GM12878 (cell line): ENCODE results near the gene DHCR7. TPM values are rescaled to one million over a fixed set of nuclear protein-coding genes. Genes with fewer than 3 reads are reported as not detected.

Experiments
- ATAC-seq: fragments of 200-7000 bp; cut with Tn5 transposase; 3 replicates; pipeline ENCODE4 v1.9.1; 2020; ENCODE audit warnings: mild to moderate bottlenecking, moderate library complexity
- BruUV-seq: library from RNA; stranded (reverse); fragments of 400-500 nt; replicated peaks from 2 replicates; lab custom pipeline; 2021; lab: Mats Ljungman, UMichigan
- CTCF ChIA-PET: fragments of 300-600 bp; sonication (Branson Sonifier 250); formaldehyde crosslinking; extraction: SDS; loops from one replicate; lab custom pipeline; 2021; ENCODE audit warnings: inconsistent platforms; lab: Yijun Ruan, JAX
- POLR2A ChIA-PET: fragments of 350-600 bp; formaldehyde crosslinking; extraction: SDS; loops from one replicate; lab custom pipeline; 2021; ENCODE audit warnings: inconsistent platforms; lab: Charles Lee
- RAD21 ChIA-PET: fragments of 300-600 bp; sonication (Branson Sonifier 250); formaldehyde crosslinking; loops from one replicate; lab custom pipeline; 2023; ENCODE audit warnings: antibody characterized with exemption; ENCODE audit not compliant: unreplicated experiment; lab: Charles Lee
- SMC1A ChIA-PET: fragments of 300-600 bp; sonication (Branson Sonifier 250); formaldehyde crosslinking; loops from one replicate; lab custom pipeline; 2023; ENCODE audit not compliant: unreplicated experiment, uncharacterized antibody; lab: Charles Lee
- DNase-seq: peaks from one replicate; pipeline ENCODE4 v3.0.0-alpha.2; 2011; ENCODE audit warnings: low read depth, low spot score
- FAIRE-seq: peaks from 3 replicates; lab custom pipeline; 2011; peaks lifted over from hg19 to GRCh38; lab: Jason Lieb, UNC
- H2AFZ ChIP-seq: 2 replicates; pipeline ENCODE4 v1.6.0; 2011; ENCODE audit warnings: low read depth, low read length, control low read depth; ENCODE audit not compliant: control insufficient read depth
- H3K27ac ChIP-seq: 2 replicates; pipeline ENCODE4 v1.5.1; 2011; ENCODE audit warnings: control low read depth; ENCODE audit not compliant: control insufficient read depth, insufficient read depth
- H3K27me3 ChIP-seq, 2 experiments: replicated peaks in 1 of 2; 2 replicates each; pipeline versions ENCODE4 v1.6.0 to v1.6.1; 2011; ENCODE audit warnings: low read length in 1 of 2; ENCODE audit not compliant: control insufficient read depth in 2 of 2, insufficient read depth in 2 of 2
- H3K36me3 ChIP-seq, 2 experiments: 2 replicates each; pipeline ENCODE4 v1.5.1; 2011; ENCODE audit warnings: low read length in 1 of 2; ENCODE audit not compliant: control insufficient read depth in 2 of 2, insufficient read depth in 2 of 2
- H3K4me1 ChIP-seq: 2 replicates; pipeline ENCODE4 v1.6.1; 2011; ENCODE audit warnings: mild to moderate bottlenecking, low read length, moderate library complexity, mixed read lengths; ENCODE audit not compliant: control insufficient read depth, insufficient read depth
- H3K4me2 ChIP-seq: 2 replicates; pipeline ENCODE4 v1.6.0; 2011; ENCODE audit warnings: control low read depth; ENCODE audit not compliant: control insufficient read depth, insufficient read depth
- H3K4me3 ChIP-seq: fragments of 200-600 bp; sonication (generic); 2 replicates; pipeline ENCODE4 v1.5.1; 2016
- H3K79me2 ChIP-seq: 2 replicates; pipeline ENCODE4 v1.6.0; 2011; ENCODE audit warnings: low read length; ENCODE audit not compliant: control insufficient read depth, insufficient read depth
- H3K9ac ChIP-seq: 2 replicates; pipeline ENCODE4 v1.8.0; 2011; ENCODE audit warnings: low read length, control low read depth, mixed read lengths; ENCODE audit not compliant: control insufficient read depth, insufficient read depth
- H3K9me3 ChIP-seq: replicated peaks from 3 replicates; pipeline ENCODE4 v1.5.1; 2011; ENCODE audit warnings: mild to moderate bottlenecking, low read length; ENCODE audit not compliant: control insufficient read depth, insufficient read depth
- H4K20me1 ChIP-seq: 2 replicates; pipeline ENCODE4 v1.6.0; 2011; ENCODE audit not compliant: control insufficient read depth, insufficient read depth
- CREB1 ChIP-seq: IDR thresholded peaks from 2 replicates; pipeline ENCODE4 v1.6.1; 2012; ENCODE audit warnings: low read depth, mild to moderate bottlenecking, inconsistent platforms
- E2F8 ChIP-seq: fragments of 450-650 bp; IDR thresholded peaks from 2 replicates; pipeline ENCODE4 v1.6.1; 2018; ENCODE audit warnings: mild to moderate bottlenecking, low read depth, moderate library complexity; ENCODE audit not compliant: partially characterized antibody
- ELK1 ChIP-seq: IDR thresholded peaks from 2 replicates; pipeline ENCODE4 v1.6.1; 2012; ENCODE audit warnings: low read depth, low read length, improper control_type of control experiment
- GATAD2B ChIP-seq: fragments of 450-650 bp; conservative IDR thresholded peaks from 2 replicates; pipeline ENCODE4 v1.6.1; 2017; ENCODE audit warnings: low read depth, mild to moderate bottlenecking, moderate library complexity
- HSF1 ChIP-seq: fragments of 150-350 bp; IDR thresholded peaks from 2 replicates; pipeline ENCODE4 v1.6.1; 2014; ENCODE audit warnings: mild to moderate bottlenecking, low read depth, low read length
- IRF3 ChIP-seq: fragments of 450-650 bp; IDR thresholded peaks from 2 replicates; pipeline ENCODE4 v1.6.1; 2014; ENCODE audit warnings: mild to moderate bottlenecking
- JUND ChIP-seq: IDR thresholded peaks from 2 replicates; pipeline ENCODE4 v1.6.1; 2012; ENCODE audit warnings: low read depth, mild to moderate bottlenecking, low read length, improper control_type of control experiment, moderate library complexity
- MAX ChIP-seq: IDR thresholded peaks from 2 replicates; pipeline ENCODE4 v1.6.1; 2012; ENCODE audit warnings: low read depth, low read length, improper control_type of control experiment
- NFIC ChIP-seq: IDR thresholded peaks from 2 replicates; pipeline ENCODE4 v1.6.1; 2012; ENCODE audit warnings: low read depth, mild to moderate bottlenecking, inconsistent platforms, low read length, moderate library complexity
- PBX3 ChIP-seq: IDR thresholded peaks from 2 replicates; pipeline ENCODE4 v1.6.1; 2011; ENCODE audit warnings: mild to moderate bottlenecking, low read depth, low read length, moderate library complexity; ENCODE audit not compliant: insufficient replicate concordance
- SIX5 ChIP-seq: IDR thresholded peaks from 2 replicates; pipeline ENCODE4 v1.6.1; 2011; ENCODE audit warnings: mild to moderate bottlenecking, low read depth, low read length, moderate library complexity; ENCODE audit not compliant: severe bottlenecking
- TAF1 ChIP-seq: IDR thresholded peaks from 2 replicates; pipeline ENCODE4 v1.6.1; 2011; ENCODE audit warnings: mild to moderate bottlenecking, low read depth, low read length, borderline replicate concordance
- ZBTB33 ChIP-seq: fragments of 450-650 bp; IDR thresholded peaks from 2 replicates; pipeline ENCODE4 v1.6.1; 2017; ENCODE audit warnings: mild to moderate bottlenecking
- whole genome bisulfite sequencing: methylation state at CpG from one replicate; pipeline ENCODE4 v1.1.6; 2016; ENCODE audit warnings: low lambda C conversion rate; ENCODE audit not compliant: insufficient replicate concordance, insufficient coverage; ENCODE audit errors: missing lambda C conversion rate; 5-methylcytosine and 5-hydroxymethylcytosine counted together
- in situ Hi-C: fragments of 300-500 bp; cut with MboI; formaldehyde crosslinking; loops from 9 replicates; pipeline ENCODE4 v1.14.3; 2018; ENCODE audit warnings: mixed read lengths
- intact Hi-C: fragments of 100-400 bp; cut with micrococcal nuclease; formaldehyde crosslinking; loops from one replicate; pipeline ENCODE4 v1.14.2; 2022; ENCODE audit not compliant: unreplicated experiment
- polyA plus RNA-seq, 11 experiments: library from polyadenylated mRNA; depleted of rRNA in 4 of 11; unstranded in 6 of 11; stranded (reverse) in 5 of 11; fragments of >200 nt; fragmentation: Nextera tagmentation in 4 of 11; fragmentation: Illumina TruSeq in 1 of 11; extraction: Ambion mirVana in 4 of 11; extraction: Trizol in 1 of 11; gene quantifications; 1 replicate in 1 of 11; 2 replicates in 10 of 11; pipeline versions ENCODE4 v1.2.1 to v1.2.3, GENCODE V29; 2011 to 2016; ENCODE audit warnings: inconsistent platforms in 2 of 11, missing spikeins in 2 of 11, low read depth in 1 of 11
- total RNA-seq, 4 experiments: library from RNA; depleted of rRNA in 3 of 4; stranded (reverse); fragments of >200 nt in 3 of 4; fragmentation: Illumina TruSeq in 1 of 4; extraction: Trizol in 1 of 4; gene quantifications; 2 replicates each; pipeline versions ENCODE4 v1.2.1 to v1.2.3, GENCODE V29; 2013 to 2021

Gene DHCR7
- total and polyA plus RNA-seq, 10 of the 15 experiments (the other 5 are each of a cell fraction or from before 2014, with no cell fraction given), result 4.2 to 115 (median 57.8) TPM

- no peaks in the 10 kb centered on the region for H3K4me1 ChIP-seq
- H3K4me3 ChIP-seq, result no peak overlapping the region
- H4K20me1 ChIP-seq, result no peaks in the 10 kb centered on the region
- no peak overlapping the region for H3K9ac ChIP-seq
- FAIRE-seq, result no peak
- no peak overlapping the region for H2AFZ ChIP-seq
- ATAC-seq, result no peak
- intact Hi-C loops (no loop called here), in situ Hi-C loops (no loop called here)
- H3K79me2 ChIP-seq, result peaks cover 2% of the 10 kb centered on the region; the same call in 1 of the 2 replicates
- H3K27me3 ChIP-seq, result no peaks in the 10 kb centered on the region
- no peak overlapping the region for H3K4me2 ChIP-seq
- ChIA-PET POLR2A (no interaction called here), CTCF (no interaction called here), RAD21 (no interaction called here), SMC1A (no interaction called here)
- peaks cover 18 to 21% of the 10 kb centered on the region in 2 experiments; a peak in 3 of 4 replicates for H3K36me3 ChIP-seq
- 96% methylated on average over 11 of the region's 11 CpGs for WGBS
- no TSS peak for BruUV-seq
- peaks cover 2% of the 10 kb centered on the region; the same call in 2 of the 3 replicates for H3K9me3 ChIP-seq
- no peak overlapping the region for H3K27ac ChIP-seq
- DNase-seq, result no peak
- TF ChIP-seq JUND, result no peak
- no peak for TF ChIP-seq SIX5
- no peak for TF ChIP-seq MAX
- TF ChIP-seq PBX3, result no peak
- no peak for TF ChIP-seq E2F8
- no peak for TF ChIP-seq CREB1
- no peak for TF ChIP-seq ZBTB33
- no peak for TF ChIP-seq NFIC
- TF ChIP-seq IRF3, result no peak
- no peak for TF ChIP-seq TAF1
- TF ChIP-seq ELK1, result no peak
- TF ChIP-seq HSF1, result no peak
- TF ChIP-seq GATAD2B, result no peak
These were observed 6.9 kb downstream of the DHCR7 start for GRCh38 chr11:71441251-71441650.
